MM.1S (cell line): ENCODE data around the gene ADAM21.

Experiments used
- DNase-seq: peaks from one replicate; pipeline ENCODE4 v3.0.0-alpha.2; 2015
- H2AFZ ChIP-seq: fragments of 300-600 bp; sonication (generic); 2 replicates; pipeline ENCODE4 v1.6.0; 2016; ENCODE audit warnings: antibody characterized with exemption, low read length
- H3F3A ChIP-seq: fragments of 300-600 bp; sonication (generic); 2 replicates; pipeline ENCODE4 v1.6.1; 2016; ENCODE audit warnings: mild to moderate bottlenecking, antibody characterized with exemption, low read length, moderate library complexity, mixed read lengths; ENCODE audit not compliant: insufficient read depth
- H3K27ac ChIP-seq: fragments of 300-600 bp; sonication (generic); 2 replicates; pipeline ENCODE4 v1.5.1; 2016; ENCODE audit warnings: mild to moderate bottlenecking, low read length
- H3K27me3 ChIP-seq: fragments of 300-600 bp; sonication (generic); replicated peaks from 2 replicates; pipeline ENCODE4 v1.6.0; 2016; ENCODE audit warnings: low read length; ENCODE audit not compliant: insufficient read depth
- H3K36me3 ChIP-seq: fragments of 300-600 bp; sonication (generic); replicated peaks from 2 replicates; pipeline ENCODE4 v1.6.1; 2016; ENCODE audit warnings: mild to moderate bottlenecking, low read length, mixed read lengths; ENCODE audit not compliant: insufficient read depth
- H3K4me1 ChIP-seq: fragments of 300-600 bp; sonication (generic); 2 replicates; pipeline ENCODE4 v1.6.1; 2016; ENCODE audit warnings: low read length, mixed read lengths
- H3K4me2 ChIP-seq: fragments of 300-600 bp; sonication (generic); 2 replicates; pipeline ENCODE4 v1.6.0; 2016; ENCODE audit warnings: low read depth, low read length
- H3K4me3 ChIP-seq: fragments of 300-600 bp; sonication (generic); 2 replicates; pipeline ENCODE4 v1.5.1; 2016; ENCODE audit warnings: low read length, mixed read lengths
- H3K79me2 ChIP-seq: fragments of 300-600 bp; sonication (generic); 2 replicates; pipeline ENCODE4 v1.6.1; 2016; ENCODE audit warnings: mixed run types, low read length, mixed read lengths
- H3K9ac ChIP-seq: fragments of 300-600 bp; sonication (generic); 2 replicates; pipeline ENCODE4 v1.6.1; 2016; ENCODE audit warnings: low read length, mixed read lengths
- H3K9me2 ChIP-seq: fragments of 300-600 bp; sonication (generic); replicated peaks from 2 replicates; pipeline ENCODE4 v1.6.1; 2016; ENCODE audit warnings: mild to moderate bottlenecking, low read length, mixed read lengths; ENCODE audit not compliant: insufficient read depth
- H3K9me3 ChIP-seq: fragments of 300-600 bp; sonication (generic); replicated peaks from 2 replicates; pipeline ENCODE4 v1.6.1; 2016; ENCODE audit warnings: mild to moderate bottlenecking, low read length, mixed read lengths; ENCODE audit not compliant: insufficient read depth
- H4K20me1 ChIP-seq: fragments of 300-600 bp; sonication (generic); 2 replicates; pipeline ENCODE4 v1.6.1; 2016; ENCODE audit warnings: mild to moderate bottlenecking, low read length, moderate library complexity, mixed read lengths; ENCODE audit not compliant: insufficient read depth
- CTCF ChIP-seq: fragments of 300-600 bp; sonication (generic); IDR thresholded peaks from 2 replicates; pipeline ENCODE4 v1.5.1; 2016; ENCODE audit warnings: antibody characterized with exemption, low read length, mixed read lengths
- EZH2 ChIP-seq: fragments of 300-600 bp; sonication (generic); optimal IDR thresholded peaks from 2 replicates; pipeline ENCODE3; 2017; ENCODE audit warnings: low read depth, mild to moderate bottlenecking, antibody characterized with exemption, low read length, mixed read lengths
- EZH2phosphoT487 ChIP-seq: fragments of 300-600 bp; sonication (generic); IDR thresholded peaks from 2 replicates; pipeline ENCODE4 v1.6.1; 2018; ENCODE audit warnings: antibody characterized with exemption, low read length

Gene ADAM21

GRCh38 chr14:70441641-70442040 lies 10.3 kb upstream of the ADAM21 start:
- no peaks in the 10 kb centered on the region for H3K4me1 ChIP-seq
- no peak overlapping the region for H2AFZ ChIP-seq
- no peaks in the 10 kb centered on the region for H3F3A ChIP-seq
- no peak overlapping the region for H3K27ac ChIP-seq
- H3K27me3 ChIP-seq: no peaks in the 10 kb centered on the region
- H3K79me2 ChIP-seq: no peaks in the 10 kb centered on the region
- H3K36me3 ChIP-seq: no peaks in the 10 kb centered on the region
- TF ChIP-seq EZH2: no peak
- TF ChIP-seq EZH2phosphoT487: no peak
- TF ChIP-seq CTCF: no peak
- no peak for DNase-seq
- no peaks in the 10 kb centered on the region for H3K9me3 ChIP-seq
- H4K20me1 ChIP-seq: no peaks in the 10 kb centered on the region
- no peak overlapping the region for H3K4me2 ChIP-seq
- no peak overlapping the region for H3K4me3 ChIP-seq
- no peak overlapping the region for H3K9ac ChIP-seq
- H3K9me2 ChIP-seq: no peaks in the 10 kb centered on the region

GRCh38 chr14:70442750-70443149 lies 9.2 kb upstream of the ADAM21 start:
- Histone ChIP-seq H3K9ac (no peak overlapping the region), H3K4me3 (no peak overlapping the region), H3K9me2 (no peaks in the 10 kb centered on the region), H2AFZ (no peak overlapping the region), H3K4me1 (no peaks in the 10 kb centered on the region), H3K4me2 (no peak overlapping the region), H3K79me2 (no peaks in the 10 kb centered on the region), H3K27me3 (no peaks in the 10 kb centered on the region), H3F3A (no peaks in the 10 kb centered on the region), H3K9me3 (no peaks in the 10 kb centered on the region), H4K20me1 (no peaks in the 10 kb centered on the region), H3K27ac (no peak overlapping the region), H3K36me3 (no peaks in the 10 kb centered on the region)
- no peak for TF ChIP-seq CTCF
- no peak for TF ChIP-seq EZH2phosphoT487
- TF ChIP-seq EZH2: no peak
- DNase-seq: no peak

GRCh38 chr14:70448633-70449340 lies 3.2 kb upstream of the ADAM21 start:
- Histone ChIP-seq H3K79me2 (no peaks in the 10 kb centered on the region), H3K9me2 (no peaks in the 10 kb centered on the region), H3F3A (no peaks in the 10 kb centered on the region), H3K9me3 (no peaks in the 10 kb centered on the region), H4K20me1 (no peaks in the 10 kb centered on the region), H3K27me3 (no peaks in the 10 kb centered on the region), H3K9ac (no peak overlapping the region), H3K4me2 (no peak overlapping the region), H3K36me3 (no peaks in the 10 kb centered on the region), H3K4me1 (no peaks in the 10 kb centered on the region), H3K4me3 (no peak overlapping the region), H3K27ac (no peak overlapping the region), H2AFZ (no peak overlapping the region)
- no peak for DNase-seq
- no peak for TF ChIP-seq CTCF
- TF ChIP-seq EZH2: no peak
- no peak for TF ChIP-seq EZH2phosphoT487
